Prostate gland (tissue), 2 donors: ENCODE data around the gene SPNS2. TPM values are rescaled to one million over a fixed set of nuclear protein-coding genes. Genes with fewer than 3 reads are reported as not detected.

Source experiments
- DNase-seq: peaks from one replicate; pipeline ENCODE4 v3.0.0-alpha.2; 2019; ENCODE audit warnings: low spot score
- H3K27ac ChIP-seq, 2 donors: fragments of 200-600 bp; sonication (generic); 2 replicates each; pipeline ENCODE4 v1.5.1; 2017 to 2019
- H3K27me3 ChIP-seq: fragments of 200-600 bp; sonication (generic); replicated peaks from 2 replicates; pipeline ENCODE4 v1.5.1; 2019; ENCODE audit not compliant: insufficient read depth
- H3K36me3 ChIP-seq, 2 donors: fragments of 200-600 bp; sonication (generic); 1 replicate in 1 of 2; 2 replicates in 1 of 2; pipeline versions ENCODE4 v1.5.1 to v1.8.1; 2017 to 2019
- H3K4me1 ChIP-seq: fragments of 200-600 bp; sonication (generic); replicated peaks from 2 replicates; pipeline ENCODE4 v1.5.1; 2019
- H3K4me3 ChIP-seq, 2 donors: fragments of 200-600 bp; sonication (generic); 2 replicates each; pipeline ENCODE4 v1.5.1; 2017 to 2019
- H3K9me3 ChIP-seq: fragments of 200-600 bp; sonication (generic); 2 replicates; pipeline ENCODE4 v1.5.1; 2017
- CTCF ChIP-seq, 4 experiments: fragments of 200-600 bp in 2 of 4; fragments of 450-650 bp in 2 of 4; sonication (generic) in 2 of 4; IDR thresholded peaks; 1 replicate in 3 of 4; 2 replicates in 1 of 4; pipeline ENCODE4 v1.5.1; 2016 to 2019; ENCODE audit warnings: antibody characterized with exemption in 4 of 4, mild to moderate bottlenecking in 2 of 4, moderate library complexity in 2 of 4
- POLR2A ChIP-seq: fragments of 450-650 bp; IDR thresholded peaks from one replicate; pipeline ENCODE4 v1.6.1; 2016; ENCODE audit warnings: antibody characterized with exemption, mild to moderate bottlenecking
- POLR2AphosphoS5 ChIP-seq: sonication (generic); formaldehyde crosslinking; IDR thresholded peaks from one replicate; pipeline ENCODE4 v1.6.1; 2017; ENCODE audit warnings: antibody characterized with exemption
- WGBS: methylation state at CpG from one replicate; pipeline ENCODE4 v1.1.5; 2018; 5-methylcytosine and 5-hydroxymethylcytosine counted together
- intact Hi-C: fragments of 100-400 bp; cut with DNase I; formaldehyde crosslinking; loops from one replicate; pipeline ENCODE4 v1.14.2; 2022
- total RNA-seq, 2 donors: library from RNA; depleted of rRNA; stranded (reverse); fragments of >200 nt; gene quantifications; one replicate each; pipeline ENCODE4 v1.1.0, GENCODE V29; 2016

Gene SPNS2
- total RNA-seq, 2 donors from 2014 or later, result 6.6 to 14.0 TPM

DNA sequence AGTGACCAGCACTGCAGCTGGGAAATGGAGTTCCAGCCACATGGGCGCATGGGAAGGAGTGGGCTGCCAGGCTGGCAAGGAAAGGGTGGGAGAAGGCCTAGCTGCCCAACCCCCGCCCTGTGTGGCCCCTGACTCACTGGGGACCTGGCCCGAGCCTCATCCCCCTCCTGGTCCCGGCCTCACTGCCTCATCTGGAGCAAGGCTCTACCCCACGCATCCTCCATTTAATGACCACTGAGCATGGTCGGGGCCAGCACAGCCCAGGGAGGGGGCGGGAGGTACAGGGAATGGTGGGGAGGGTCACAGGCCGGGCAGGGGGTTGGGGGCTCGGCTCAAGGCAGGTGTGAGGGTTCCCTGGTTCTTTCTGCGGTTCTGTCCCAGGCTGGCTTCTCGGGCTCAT is 16.1 kb downstream of the SPNS2 start:
- Histone ChIP-seq H3K9me3 (no peaks in the 10 kb centered on the region), H3K4me3 (no peak overlapping the region), H3K36me3 (no peaks in the 10 kb centered on the region), H3K27me3 (no peaks in the 10 kb centered on the region), H3K4me1 (peaks cover 6% of the 10 kb centered on the region), H3K27ac (peak overlapping the region; percentile 25 to 58)
- 67% methylated on average over 11 of the region's 11 CpGs for WGBS
- no peak for DNase-seq
- no peak for TF ChIP-seq POLR2A
- TF ChIP-seq POLR2AphosphoS5, result no peak
- no peak for TF ChIP-seq CTCF (IDR thresholded peaks at IDR 0.05)
- intact Hi-C loops, result no loop called here

- peaks cover 6% of the 10 kb centered on the region for H3K4me1 ChIP-seq
- no peak overlapping the region for H3K4me3 ChIP-seq
- no peak for DNase-seq
- 61% methylated on average over 3 of the region's 5 CpGs for WGBS
- H3K9me3 ChIP-seq, result no peaks in the 10 kb centered on the region
- TF ChIP-seq POLR2AphosphoS5 (no peak), CTCF (IDR thresholded peaks at IDR 0.05) (no peak), POLR2A (no peak)
- H3K27me3 ChIP-seq, result no peaks in the 10 kb centered on the region
- intact Hi-C loops, result no loop called here
- peak overlapping the region in 1 of 2 donors; percentile 58 for H3K27ac ChIP-seq
- no peaks in the 10 kb centered on the region for H3K36me3 ChIP-seq
Observed at GRCh38 chr17:4515501-4515900, 16.8 kb downstream of the SPNS2 start.

DNA sequence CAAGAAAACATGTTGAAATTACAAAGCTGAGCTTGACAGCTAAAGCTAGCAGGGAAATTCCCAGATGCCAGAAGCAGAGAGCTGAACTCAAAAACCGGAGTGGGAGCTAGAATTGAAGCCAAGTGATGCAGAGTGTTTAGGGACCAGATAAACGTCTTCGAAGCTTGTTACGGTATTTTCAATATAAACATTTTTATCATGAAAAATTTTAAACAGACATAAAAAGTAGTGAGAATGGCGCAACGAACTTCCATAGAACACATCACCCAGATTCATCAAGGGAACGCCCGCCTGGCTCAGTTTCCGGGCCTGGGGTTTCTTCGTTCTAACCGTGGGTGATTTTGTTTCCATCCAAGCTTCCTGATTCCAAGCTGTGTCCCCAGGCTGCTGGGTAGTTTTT is 18.1 kb downstream of the SPNS2 start:
- no peak for DNase-seq
- H3K27ac ChIP-seq, result no peak overlapping the region
- H3K4me3 ChIP-seq, result no peak overlapping the region
- H3K36me3 ChIP-seq, result no peaks in the 10 kb centered on the region
- WGBS, result 45% methylated on average over 11 of the region's 11 CpGs
- TF ChIP-seq POLR2A, result no peak
- no peak for TF ChIP-seq CTCF (IDR thresholded peaks at IDR 0.05)
- no peak for TF ChIP-seq POLR2AphosphoS5
- intact Hi-C loops, result no loop called here
- H3K4me1 ChIP-seq, result peaks cover 6% of the 10 kb centered on the region
- H3K27me3 ChIP-seq, result no peaks in the 10 kb centered on the region
- no peaks in the 10 kb centered on the region for H3K9me3 ChIP-seq

DNA sequence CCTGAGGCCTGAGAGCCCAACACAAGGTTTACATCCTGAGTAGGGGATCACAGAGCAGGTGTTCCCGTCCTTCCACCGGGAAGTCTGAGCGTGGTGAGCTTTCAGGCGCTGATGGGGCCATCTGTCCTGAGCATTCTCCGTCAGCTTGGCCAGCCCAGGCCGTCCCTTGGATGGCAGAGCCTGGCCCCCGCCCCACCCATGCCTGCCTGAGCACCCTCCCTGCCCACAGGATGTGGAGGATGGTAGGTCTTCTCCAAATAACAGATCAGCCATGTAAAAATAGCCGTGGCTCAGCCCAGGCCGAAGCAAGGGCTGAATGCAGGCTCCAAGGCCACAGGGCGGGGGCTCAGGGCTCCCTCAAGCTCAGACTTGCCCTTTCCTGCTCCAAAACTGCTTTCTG is 20.2 kb downstream of the SPNS2 start:
- Histone ChIP-seq H3K4me1 (peaks cover 6% of the 10 kb centered on the region), H3K9me3 (no peaks in the 10 kb centered on the region), H3K4me3 (no peak overlapping the region), H3K27me3 (no peaks in the 10 kb centered on the region), H3K27ac (no peak overlapping the region), H3K36me3 (no peaks in the 10 kb centered on the region)
- intact Hi-C loops, result no loop called here
- TF ChIP-seq POLR2A (no peak), CTCF (IDR thresholded peaks at IDR 0.05) (no peak), POLR2AphosphoS5 (no peak)
- WGBS, result 96% methylated on average over 10 of the region's 10 CpGs
- DNase-seq, result no peak

GRCh38 chr17:4519361-4519788 is 20.7 kb downstream of the SPNS2 start:
- H3K27me3 ChIP-seq, result no peaks in the 10 kb centered on the region
- intact Hi-C loops, result no loop called here
- 48% methylated on average over 11 of the region's 14 CpGs for WGBS
- TF ChIP-seq POLR2AphosphoS5 (no peak), POLR2A (no peak), CTCF (IDR thresholded peaks at IDR 0.05) (no peak)
- peak; percentile 47 for DNase-seq
- no peaks in the 10 kb centered on the region for H3K9me3 ChIP-seq
- peak overlapping the region; percentile 26 to 51 for H3K27ac ChIP-seq
- H3K36me3 ChIP-seq, result no peaks in the 10 kb centered on the region
- H3K4me3 ChIP-seq, result no peak overlapping the region
- peaks cover 5% of the 10 kb centered on the region for H3K4me1 ChIP-seq
